ENCODE measurements around the gene RAB1A. TPM values are rescaled to one million over a fixed set of nuclear protein-coding genes. Genes with fewer than 3 reads are reported as not detected.

RAB1A gene
- total RNA-seq, 1 donor from 2014 or later = 128 TPM

DNA sequence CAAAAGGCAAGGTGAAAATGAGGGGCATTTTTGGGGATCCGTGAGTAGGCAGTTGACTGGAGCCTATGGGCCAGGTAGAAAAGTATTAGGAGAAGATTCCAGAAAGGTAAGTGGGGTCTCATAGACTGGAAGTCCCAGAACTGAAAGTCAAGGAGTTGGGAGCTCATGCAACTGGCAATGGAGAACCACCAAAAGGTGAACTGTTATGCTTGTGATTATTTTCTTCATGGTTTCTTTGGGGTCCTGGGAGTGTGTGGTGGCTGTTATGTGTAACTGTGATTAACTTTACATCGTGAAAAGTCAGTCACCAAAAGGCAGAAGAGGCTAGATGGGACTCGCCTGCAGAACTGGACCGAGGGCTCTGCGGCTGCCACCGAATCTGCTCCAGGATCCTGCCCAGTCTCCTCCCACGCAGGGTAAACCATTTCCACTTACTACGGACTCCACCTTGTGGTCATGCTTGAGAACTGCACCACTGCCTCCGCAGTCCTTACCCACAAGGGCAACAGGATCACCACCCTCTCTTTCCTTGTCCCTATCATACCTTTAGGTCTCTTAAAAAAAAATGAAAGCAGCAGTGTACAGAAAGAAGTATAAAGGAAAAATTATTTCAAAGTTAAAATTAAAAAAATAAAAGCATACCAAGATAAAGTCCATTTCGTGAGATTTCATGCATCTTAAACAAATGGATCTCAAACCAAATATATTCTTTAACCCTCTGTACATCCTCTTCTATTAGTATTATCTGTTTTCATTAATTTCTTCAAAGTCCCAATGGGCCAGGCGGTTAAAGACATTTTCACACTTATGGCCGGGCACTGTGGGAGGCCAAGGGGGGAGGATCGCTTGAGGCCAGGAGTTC lies 89.3 kb downstream of the RAB1A start:
- H3K4me3 Mint-ChIP-seq (ENCODE audit: unreplicated experiment) = peak overlapping the region; percentile 68
- no peaks in the 10 kb centered on the region for H3K36me3 Mint-ChIP-seq (ENCODE audit: unreplicated experiment)
- peak; percentile 91 for DNase-seq (ENCODE audit: extremely low spot score, unreplicated experiment)
- no peaks in the 10 kb centered on the region for H3K9me3 Mint-ChIP-seq (ENCODE audit: unreplicated experiment)
- TF ChIP-seq, protein P1, sequence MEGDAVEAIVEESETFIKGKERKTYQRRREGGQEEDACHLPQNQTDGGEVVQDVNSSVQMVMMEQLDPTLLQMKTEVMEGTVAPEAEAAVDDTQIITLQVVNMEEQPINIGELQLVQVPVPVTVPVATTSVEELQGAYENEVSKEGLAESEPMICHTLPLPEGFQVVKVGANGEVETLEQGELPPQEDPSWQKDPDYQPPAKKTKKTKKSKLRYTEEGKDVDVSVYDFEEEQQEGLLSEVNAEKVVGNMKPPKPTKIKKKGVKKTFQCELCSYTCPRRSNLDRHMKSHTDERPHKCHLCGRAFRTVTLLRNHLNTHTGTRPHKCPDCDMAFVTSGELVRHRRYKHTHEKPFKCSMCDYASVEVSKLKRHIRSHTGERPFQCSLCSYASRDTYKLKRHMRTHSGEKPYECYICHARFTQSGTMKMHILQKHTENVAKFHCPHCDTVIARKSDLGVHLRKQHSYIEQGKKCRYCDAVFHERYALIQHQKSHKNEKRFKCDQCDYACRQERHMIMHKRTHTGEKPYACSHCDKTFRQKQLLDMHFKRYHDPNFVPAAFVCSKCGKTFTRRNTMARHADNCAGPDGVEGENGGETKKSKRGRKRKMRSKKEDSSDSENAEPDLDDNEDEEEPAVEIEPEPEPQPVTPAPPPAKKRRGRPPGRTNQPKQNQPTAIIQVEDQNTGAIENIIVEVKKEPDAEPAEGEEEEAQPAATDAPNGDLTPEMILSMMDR (IDR thresholded peaks at IDR 0.05) = peak; percentile 95
- peaks cover 35% of the 10 kb centered on the region for H3K4me1 Mint-ChIP-seq (ENCODE audit: unreplicated experiment)
- no peak overlapping the region for H3K27ac Mint-ChIP-seq (ENCODE audit: unreplicated experiment)
- no peaks in the 10 kb centered on the region for H3K27me3 Mint-ChIP-seq (ENCODE audit: unreplicated experiment)

DNA sequence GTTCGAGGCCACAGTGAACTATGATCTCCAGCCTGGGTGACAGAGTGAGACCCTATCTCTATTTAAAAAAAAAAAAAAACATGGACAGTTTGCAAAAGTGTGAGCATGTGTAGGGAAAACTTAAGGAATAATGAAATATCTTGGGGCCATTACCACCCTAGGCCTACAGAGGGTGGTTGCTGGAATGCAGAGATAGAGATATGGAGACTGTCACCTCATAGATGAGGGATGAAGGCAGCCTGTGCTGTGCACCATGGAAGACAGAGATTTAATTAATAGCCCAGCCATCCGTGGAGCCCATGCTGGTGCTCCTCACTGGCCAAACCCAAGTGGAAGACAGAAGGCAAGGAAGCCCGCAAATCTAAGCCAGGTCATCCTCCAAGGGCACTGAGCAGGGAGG lies 90.3 kb downstream of the RAB1A start:
- H3K27me3 Mint-ChIP-seq (ENCODE audit: unreplicated experiment) = no peaks in the 10 kb centered on the region
- no peaks in the 10 kb centered on the region for H3K9me3 Mint-ChIP-seq (ENCODE audit: unreplicated experiment)
- DNase-seq (ENCODE audit: extremely low spot score, unreplicated experiment) = no peak
- no peak overlapping the region for H3K4me3 Mint-ChIP-seq (ENCODE audit: unreplicated experiment)
- no peaks in the 10 kb centered on the region for H3K36me3 Mint-ChIP-seq (ENCODE audit: unreplicated experiment)
- TF ChIP-seq, protein P1 (IDR thresholded peaks at IDR 0.05) = no peak
- H3K4me1 Mint-ChIP-seq (ENCODE audit: unreplicated experiment) = peaks cover 26% of the 10 kb centered on the region
- H3K27ac Mint-ChIP-seq (ENCODE audit: unreplicated experiment) = no peak overlapping the region

DNA sequence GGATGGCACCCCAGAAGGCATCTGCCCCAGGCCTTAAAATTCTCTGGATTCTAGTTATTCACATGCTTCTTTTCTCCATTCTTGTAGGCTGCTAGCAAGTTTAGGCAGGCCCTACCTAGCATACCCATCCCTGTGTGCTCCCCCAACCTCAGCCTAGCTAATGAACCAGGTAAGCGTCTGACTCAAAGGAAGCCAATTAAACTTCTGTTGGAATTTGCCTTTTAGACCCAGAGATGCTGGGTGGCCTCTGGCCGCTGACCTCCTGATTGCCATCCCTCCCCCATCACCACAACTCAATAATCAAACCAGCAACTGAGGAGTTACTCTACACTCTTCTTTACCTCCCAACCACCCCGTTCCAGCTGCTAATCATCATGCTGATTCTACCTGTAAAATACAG lies 92.7 kb downstream of the RAB1A start:
- peaks cover 8% of the 10 kb centered on the region for H3K4me1 Mint-ChIP-seq (ENCODE audit: unreplicated experiment)
- H3K27ac Mint-ChIP-seq (ENCODE audit: unreplicated experiment) = no peak overlapping the region
- H3K4me3 Mint-ChIP-seq (ENCODE audit: unreplicated experiment) = no peak overlapping the region
- no peaks in the 10 kb centered on the region for H3K27me3 Mint-ChIP-seq (ENCODE audit: unreplicated experiment)
- no peak for DNase-seq (ENCODE audit: extremely low spot score, unreplicated experiment)
- no peaks in the 10 kb centered on the region for H3K36me3 Mint-ChIP-seq (ENCODE audit: unreplicated experiment)
- TF ChIP-seq, protein P1 (IDR thresholded peaks at IDR 0.05) = no peak
- H3K9me3 Mint-ChIP-seq (ENCODE audit: unreplicated experiment) = no peaks in the 10 kb centered on the region

Other genes starting within 250 kb of the RAB1A start
- 78.7 and 81.8 TPM in 2 replicates for gene SLC1A4, start 140.7 kb downstream of the RAB1A start, total RNA-seq
- 20.7 and 22.4 TPM in 2 replicates for gene CEP68, start 73.7 kb downstream of the RAB1A start, total RNA-seq
- 277 and 295 TPM in 2 replicates for gene ACTR2, start 97.7 kb upstream of the RAB1A start, total RNA-seq

All from osteocyte (in vitro differentiated cells).